Gastrocnemius medialis (tissue), 4 donors: ENCODE data around the gene CACNA2D1.

Source experiments
- POLR2A ChIP-seq, 2 donors: fragments of 450-650 bp; IDR thresholded peaks; one replicate each; pipeline ENCODE4 v1.6.1; 2017; ENCODE audit warnings: antibody characterized with exemption in 2 of 2, mild to moderate bottlenecking in 2 of 2, moderate library complexity in 2 of 2
- TF ChIP-seq, protein P1 (sequence below), 5 experiments: fragments of 450-650 bp in 3 of 5; fragments of 200-600 bp in 2 of 5; sonication (generic) in 2 of 5; IDR thresholded peaks in 4 of 5; conservative IDR thresholded peaks in 1 of 5; 1 replicate in 4 of 5; 2 replicates in 1 of 5; pipeline ENCODE4 v1.5.1; 2016 to 2019; ENCODE audit warnings: antibody characterized with exemption in 5 of 5, mild to moderate bottlenecking in 3 of 5, moderate library complexity in 3 of 5

DNA sequence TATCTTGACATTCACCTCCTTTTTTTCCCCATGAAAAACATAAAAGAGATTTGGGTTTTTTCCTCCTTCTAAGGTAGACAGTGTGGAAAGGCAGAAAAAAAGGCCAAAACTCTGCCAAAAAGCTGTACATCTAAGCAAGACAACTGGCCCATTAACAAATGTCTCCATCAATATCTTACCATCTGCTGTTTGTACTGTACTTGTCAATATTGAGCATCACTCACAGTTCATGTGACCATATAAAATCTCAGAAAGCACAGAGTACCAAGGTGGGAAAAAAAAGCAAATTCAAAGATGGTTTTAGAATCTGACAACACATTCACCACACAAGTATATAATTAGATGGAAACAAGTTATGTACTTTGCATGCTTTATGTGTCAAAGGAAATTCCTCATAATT lies 52.6 kb downstream of the CACNA2D1 start:
- TF ChIP-seq POLR2A (IDR thresholded peaks at IDR 0.05): no peak
- TF ChIP-seq, protein P1, sequence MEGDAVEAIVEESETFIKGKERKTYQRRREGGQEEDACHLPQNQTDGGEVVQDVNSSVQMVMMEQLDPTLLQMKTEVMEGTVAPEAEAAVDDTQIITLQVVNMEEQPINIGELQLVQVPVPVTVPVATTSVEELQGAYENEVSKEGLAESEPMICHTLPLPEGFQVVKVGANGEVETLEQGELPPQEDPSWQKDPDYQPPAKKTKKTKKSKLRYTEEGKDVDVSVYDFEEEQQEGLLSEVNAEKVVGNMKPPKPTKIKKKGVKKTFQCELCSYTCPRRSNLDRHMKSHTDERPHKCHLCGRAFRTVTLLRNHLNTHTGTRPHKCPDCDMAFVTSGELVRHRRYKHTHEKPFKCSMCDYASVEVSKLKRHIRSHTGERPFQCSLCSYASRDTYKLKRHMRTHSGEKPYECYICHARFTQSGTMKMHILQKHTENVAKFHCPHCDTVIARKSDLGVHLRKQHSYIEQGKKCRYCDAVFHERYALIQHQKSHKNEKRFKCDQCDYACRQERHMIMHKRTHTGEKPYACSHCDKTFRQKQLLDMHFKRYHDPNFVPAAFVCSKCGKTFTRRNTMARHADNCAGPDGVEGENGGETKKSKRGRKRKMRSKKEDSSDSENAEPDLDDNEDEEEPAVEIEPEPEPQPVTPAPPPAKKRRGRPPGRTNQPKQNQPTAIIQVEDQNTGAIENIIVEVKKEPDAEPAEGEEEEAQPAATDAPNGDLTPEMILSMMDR (IDR thresholded peaks at IDR 0.05 in 4 of 5, conservative IDR thresholded peaks at IDR 0.05 in 1 of 5): no peak
